Measurements from ENCODE around the gene CBFA2T2.

CBFA2T2 gene

DNA sequence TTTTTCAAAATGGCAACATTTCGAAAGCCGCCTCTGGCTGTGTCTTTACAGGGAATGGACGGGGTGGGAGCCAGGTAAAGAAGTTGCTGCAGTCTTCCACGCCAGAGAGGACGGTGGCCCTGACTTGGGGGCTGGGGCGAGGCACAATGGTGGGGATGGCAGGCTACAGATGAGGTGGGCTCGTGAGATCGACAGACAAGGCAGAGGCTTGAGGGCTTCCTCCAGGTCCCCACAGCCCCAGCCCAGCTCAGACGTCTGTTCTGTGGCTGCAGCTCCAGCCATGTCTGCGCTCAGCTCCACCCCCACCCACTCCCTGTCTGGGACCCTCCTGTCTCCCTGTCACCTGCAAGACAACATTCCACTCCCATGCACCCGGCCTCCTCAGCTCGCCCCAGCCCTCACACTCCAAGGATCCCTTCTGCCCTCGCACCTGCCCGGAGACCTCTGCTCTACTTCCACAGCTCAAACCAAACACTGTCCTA lies 164.8 kb downstream of the CBFA2T2 start:
- DNase-seq (ENCODE audit: low read depth): no peak
- H3K4me3 ChIP-seq (ENCODE audit: low read length): no peak overlapping the region
- TF ChIP-seq, protein P1, sequence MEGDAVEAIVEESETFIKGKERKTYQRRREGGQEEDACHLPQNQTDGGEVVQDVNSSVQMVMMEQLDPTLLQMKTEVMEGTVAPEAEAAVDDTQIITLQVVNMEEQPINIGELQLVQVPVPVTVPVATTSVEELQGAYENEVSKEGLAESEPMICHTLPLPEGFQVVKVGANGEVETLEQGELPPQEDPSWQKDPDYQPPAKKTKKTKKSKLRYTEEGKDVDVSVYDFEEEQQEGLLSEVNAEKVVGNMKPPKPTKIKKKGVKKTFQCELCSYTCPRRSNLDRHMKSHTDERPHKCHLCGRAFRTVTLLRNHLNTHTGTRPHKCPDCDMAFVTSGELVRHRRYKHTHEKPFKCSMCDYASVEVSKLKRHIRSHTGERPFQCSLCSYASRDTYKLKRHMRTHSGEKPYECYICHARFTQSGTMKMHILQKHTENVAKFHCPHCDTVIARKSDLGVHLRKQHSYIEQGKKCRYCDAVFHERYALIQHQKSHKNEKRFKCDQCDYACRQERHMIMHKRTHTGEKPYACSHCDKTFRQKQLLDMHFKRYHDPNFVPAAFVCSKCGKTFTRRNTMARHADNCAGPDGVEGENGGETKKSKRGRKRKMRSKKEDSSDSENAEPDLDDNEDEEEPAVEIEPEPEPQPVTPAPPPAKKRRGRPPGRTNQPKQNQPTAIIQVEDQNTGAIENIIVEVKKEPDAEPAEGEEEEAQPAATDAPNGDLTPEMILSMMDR (conservative IDR thresholded peaks at IDR 0.05; ENCODE audit: low read depth, low read length): no peak

- DNase-seq (ENCODE audit: low read depth): no peak
- H3K4me3 ChIP-seq (ENCODE audit: low read length): no peak overlapping the region
- TF ChIP-seq, protein P1 (conservative IDR thresholded peaks at IDR 0.05; ENCODE audit: low read depth, low read length): no peak
Measured at GRCh38 chr20:33655164-33655563, 165.3 kb downstream of the CBFA2T2 start.

GRCh38 chr20:33656010-33656782 lies 166.3 kb downstream of the CBFA2T2 start:
- DNase-seq (ENCODE audit: low read depth): no peak
- TF ChIP-seq, protein P1 (conservative IDR thresholded peaks at IDR 0.05; ENCODE audit: low read depth, low read length): no peak
- no peak overlapping the region for H3K4me3 ChIP-seq (ENCODE audit: low read length)

DNA sequence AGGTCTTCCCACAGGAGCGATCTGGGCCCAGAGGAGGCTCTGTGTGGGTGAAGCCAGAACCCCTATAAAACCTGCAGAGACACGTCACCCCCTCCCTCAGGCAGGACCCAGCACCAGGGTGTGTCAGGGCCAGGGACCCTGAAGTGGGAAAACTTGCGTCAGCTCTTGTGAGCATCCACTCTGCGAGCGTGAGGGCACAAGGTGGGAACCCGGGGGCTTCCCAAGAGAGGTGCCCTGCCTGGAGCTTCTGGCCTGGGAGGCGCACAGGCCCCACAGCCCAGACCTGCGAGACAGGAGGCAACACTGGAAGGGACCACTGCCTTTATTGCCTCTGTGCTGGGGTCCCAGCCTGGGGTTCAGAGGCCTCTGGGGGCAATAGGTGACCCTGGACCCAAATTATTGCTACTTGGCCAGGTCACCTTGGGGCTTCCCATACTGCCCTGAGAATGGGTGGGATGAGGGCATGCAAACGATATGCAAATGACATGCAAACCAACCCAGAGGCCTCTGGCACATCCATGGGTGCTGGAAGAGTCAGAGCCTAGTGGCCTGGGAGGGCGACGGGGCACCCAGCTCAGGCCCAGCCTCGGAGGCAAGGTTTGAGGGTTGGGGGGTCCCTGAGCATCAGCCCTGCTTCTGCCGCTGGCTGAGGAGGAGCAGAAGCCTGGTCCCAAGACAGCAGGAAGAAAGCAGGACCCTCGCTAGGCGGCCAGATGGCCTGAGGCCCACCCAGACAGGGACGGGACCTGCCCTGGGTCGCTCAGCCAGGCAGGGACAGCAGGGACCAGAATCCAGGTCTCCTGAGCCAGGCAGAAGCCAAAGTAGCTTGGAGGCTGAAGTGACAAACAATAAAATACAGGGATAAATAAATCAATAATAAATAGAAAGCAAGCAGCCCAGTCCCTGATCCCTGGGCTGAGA lies 167.1 kb downstream of the CBFA2T2 start:
- no peak for DNase-seq (ENCODE audit: low read depth)
- TF ChIP-seq, protein P1 (conservative IDR thresholded peaks at IDR 0.05; ENCODE audit: low read depth, low read length): no peak

DNA sequence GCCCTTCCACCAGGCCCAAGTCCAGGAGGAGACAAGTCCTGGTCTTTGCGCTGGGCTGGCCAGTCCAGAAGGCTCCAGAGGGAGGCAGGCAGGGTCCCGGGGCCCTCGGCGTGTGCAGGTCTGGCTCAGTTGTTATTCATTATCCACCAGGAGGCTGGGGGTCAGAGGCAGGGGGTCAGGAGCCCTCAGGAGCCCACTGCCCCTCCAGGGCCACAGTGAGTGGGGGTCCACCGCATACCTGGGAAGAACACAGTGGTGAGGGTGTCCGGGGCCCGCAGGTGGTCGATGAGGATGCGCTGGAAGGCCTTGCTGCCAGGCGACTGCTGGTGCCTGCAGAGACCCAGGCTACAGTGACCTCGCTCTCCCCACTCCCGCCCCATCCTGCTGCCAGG lies 167.8 kb downstream of the CBFA2T2 start:
- no peak for DNase-seq (ENCODE audit: low read depth)
- no peak overlapping the region for H3K4me3 ChIP-seq (ENCODE audit: low read length)
- TF ChIP-seq, protein P1 (conservative IDR thresholded peaks at IDR 0.05; ENCODE audit: low read depth, low read length): no peak

More for the DNA sequence above, 167.1 kb downstream of the CBFA2T2 start:
- no peak overlapping the region for H3K4me3 ChIP-seq (ENCODE audit: low read length)

DNA sequence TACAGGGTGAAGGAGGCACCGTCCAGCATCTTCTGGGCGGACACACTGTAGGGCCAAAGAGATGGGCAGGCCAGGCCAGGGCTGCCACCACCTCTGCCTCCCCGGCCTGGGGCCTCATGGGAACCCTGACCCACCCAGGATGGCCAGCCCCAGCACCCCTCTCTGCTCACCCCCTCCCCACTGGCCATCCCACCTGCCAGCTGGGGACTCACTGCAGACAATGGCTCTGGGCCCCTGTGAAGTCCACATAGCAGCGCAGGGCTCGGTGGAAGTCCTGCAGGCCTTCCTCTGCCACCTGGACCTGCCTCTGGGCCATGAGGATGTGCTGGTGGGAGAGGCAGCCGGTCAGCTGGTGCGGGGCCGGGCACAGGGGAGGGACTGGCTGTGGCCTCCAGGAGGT lies 168.6 kb downstream of the CBFA2T2 start:
- no peak for DNase-seq (ENCODE audit: low read depth)
- no peak overlapping the region for H3K4me3 ChIP-seq (ENCODE audit: low read length)
- TF ChIP-seq, protein P1 (conservative IDR thresholded peaks at IDR 0.05; ENCODE audit: low read depth, low read length): no peak

Data from retinal pigment epithelial cell (primary cell).